ENCODE results near the gene RNASEH2C.
"Not testable (repeated sequence)": the region's sequence is repeated elsewhere in the genome, so short reads cannot be mapped to it uniquely, and the experiment has no call there.

The RNASEH2C gene

DNA sequence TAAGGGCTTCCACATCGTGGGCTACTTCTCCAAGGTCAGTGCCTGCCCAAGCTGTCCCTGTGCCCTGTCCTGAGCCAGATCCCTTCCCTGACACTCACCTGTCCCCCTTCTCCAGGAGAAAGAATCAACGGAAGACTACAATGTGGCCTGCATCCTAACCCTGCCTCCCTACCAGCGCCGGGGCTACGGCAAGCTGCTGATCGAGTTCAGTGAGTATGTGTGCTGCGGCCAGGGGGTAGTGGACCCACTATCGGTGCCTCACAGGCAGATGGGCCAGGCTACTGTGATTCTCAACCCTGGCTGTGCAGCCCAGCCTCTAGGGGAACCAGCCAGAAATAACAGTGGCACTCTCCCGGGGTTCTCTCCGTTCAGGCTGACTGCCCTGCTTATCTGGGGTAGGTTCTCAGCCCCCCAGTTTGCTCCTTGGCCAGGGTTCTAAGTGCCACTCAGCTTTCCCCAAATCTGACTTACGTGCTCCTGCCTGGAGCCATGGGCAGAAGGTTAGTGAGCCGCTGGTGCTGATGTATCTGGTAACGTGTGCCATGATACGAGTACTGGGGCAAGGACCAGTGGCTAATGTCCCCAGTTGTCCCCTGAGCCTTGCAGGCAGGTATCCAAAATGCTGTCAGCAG is 3.7 kb downstream of the RNASEH2C start:
- DNase-seq: no peak

- no peak for DNase-seq
Observed at GRCh38 chr11:65716302-65716701, 4.3 kb downstream of the RNASEH2C start.

- no peak for DNase-seq
Observed at GRCh38 chr11:65714433-65714832, 6.2 kb downstream of the RNASEH2C start.

DNA sequence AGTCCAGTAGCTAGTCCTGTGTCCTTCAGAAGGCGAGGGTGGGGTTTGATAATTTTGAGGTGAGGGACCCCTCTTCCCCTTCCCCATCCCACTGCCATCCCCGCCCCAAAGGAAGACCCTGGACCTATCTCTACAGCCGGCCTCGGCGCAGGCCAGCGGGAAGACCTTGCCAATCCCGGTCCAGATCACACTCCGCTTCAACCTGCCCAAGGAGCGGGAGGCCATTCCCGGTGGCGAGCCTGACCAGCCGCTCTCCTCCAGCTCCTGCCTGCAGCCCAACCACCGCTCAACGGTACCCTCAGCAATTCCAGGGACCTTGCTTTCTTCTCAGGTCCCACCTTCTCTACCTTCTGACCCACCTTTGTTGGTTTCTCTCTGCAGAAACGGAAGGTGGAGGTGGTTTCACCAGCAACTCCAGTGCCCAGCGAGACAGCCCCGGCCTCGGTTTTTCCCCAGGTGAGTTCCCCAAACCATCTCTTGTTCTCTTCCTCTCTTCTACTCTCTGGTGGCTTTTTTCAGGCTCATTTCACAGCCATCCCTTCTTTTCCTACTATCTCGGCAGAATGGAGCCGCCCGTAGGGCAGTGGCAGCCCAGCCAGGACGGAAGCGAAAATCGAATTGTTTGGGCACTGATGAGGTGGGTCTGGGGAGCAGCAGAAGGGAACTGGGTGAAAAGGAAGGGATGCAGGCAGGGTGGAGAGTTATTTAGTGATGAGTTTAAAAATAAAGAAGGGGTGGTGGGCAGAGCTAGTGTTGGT is 7.2 kb downstream of the RNASEH2C start:
- no peak for DNase-seq

- DNase-seq: no peak
Observed at GRCh38 chr11:65712633-65713076, 7.9 kb downstream of the RNASEH2C start.

DNA sequence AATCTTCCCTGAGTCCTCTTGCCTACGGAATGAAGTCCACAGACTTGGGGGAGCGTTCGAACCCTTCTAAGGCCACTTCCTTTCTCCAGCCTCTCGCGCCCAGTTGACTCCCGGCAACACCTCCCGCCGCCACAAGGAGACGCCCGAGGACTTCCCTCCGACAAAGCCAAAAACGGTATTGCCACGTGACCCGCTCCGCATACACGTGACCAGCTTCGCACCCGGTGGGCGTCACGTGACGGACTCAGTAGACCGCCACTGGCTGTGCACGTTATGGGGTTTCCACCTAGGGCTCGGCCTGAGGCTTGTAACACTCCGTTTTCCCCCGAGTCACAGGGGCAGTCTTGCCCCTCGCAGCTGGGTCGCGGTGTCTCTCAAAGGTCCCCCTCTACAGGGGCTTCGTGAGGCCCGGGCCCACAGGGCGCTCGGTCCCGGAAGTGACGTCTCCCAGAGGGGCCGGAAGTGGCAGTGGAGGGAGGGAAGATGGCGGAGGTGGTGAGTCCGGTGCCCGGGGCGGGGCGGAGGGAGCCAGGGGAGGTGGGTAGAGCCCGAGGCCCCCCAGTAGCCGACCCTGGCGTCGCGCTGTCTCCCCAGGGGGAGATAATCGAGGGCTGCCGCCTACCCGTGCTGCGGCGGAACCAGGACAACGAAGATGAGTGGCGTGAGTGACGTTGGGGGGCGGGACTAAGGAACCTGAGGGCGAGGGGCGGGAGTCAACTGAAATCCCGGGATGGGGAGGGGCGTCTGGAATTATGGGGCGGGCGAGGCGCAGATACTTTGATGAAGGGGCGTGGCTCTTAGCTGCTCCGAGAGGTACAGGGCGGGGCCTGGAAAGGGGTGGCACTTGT is 8.6 kb downstream of the RNASEH2C start, which contains the start of gene KAT5:
Gene KAT5 (plus strand): TSS at position 468 of the 848 bp plus-strand sequence. CDS start 16 bp downstream, at position 484.
- DNase-seq: peak; percentile 99

GRCh38 chr11:65710421-65710820 is 10.2 kb downstream of the RNASEH2C start:
- no peak for DNase-seq

DNA sequence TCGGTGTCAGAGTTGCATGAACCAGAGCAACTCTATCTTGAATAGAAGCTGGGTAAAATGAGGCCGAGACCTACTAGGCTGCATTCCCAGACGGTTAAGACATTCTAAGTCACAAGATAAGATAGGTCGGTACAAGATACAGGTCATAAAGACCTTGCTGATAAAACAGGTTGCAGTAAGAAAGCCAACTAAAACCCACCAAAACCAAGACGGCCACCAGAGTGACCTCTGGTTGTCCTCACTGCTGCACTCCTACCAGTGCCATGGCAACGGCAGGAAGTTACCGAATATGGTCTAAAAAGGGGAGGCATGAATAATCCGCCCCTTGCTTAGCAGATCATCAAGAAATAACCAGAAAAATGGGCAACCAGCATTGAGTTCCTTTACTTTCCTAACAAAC is 10.9 kb downstream of the RNASEH2C start:
- DNase-seq: no peak

- DNase-seq: no peak
Observed at GRCh38 chr11:65708451-65708850, 12.1 kb downstream of the RNASEH2C start.

GRCh38 chr11:65707002-65707401 is 13.6 kb downstream of the RNASEH2C start:
- DNase-seq: not testable (repeated sequence)

GRCh38 chr11:65706303-65706763 is 14.3 kb downstream of the RNASEH2C start:
- DNase-seq: peak; percentile 77

DNA sequence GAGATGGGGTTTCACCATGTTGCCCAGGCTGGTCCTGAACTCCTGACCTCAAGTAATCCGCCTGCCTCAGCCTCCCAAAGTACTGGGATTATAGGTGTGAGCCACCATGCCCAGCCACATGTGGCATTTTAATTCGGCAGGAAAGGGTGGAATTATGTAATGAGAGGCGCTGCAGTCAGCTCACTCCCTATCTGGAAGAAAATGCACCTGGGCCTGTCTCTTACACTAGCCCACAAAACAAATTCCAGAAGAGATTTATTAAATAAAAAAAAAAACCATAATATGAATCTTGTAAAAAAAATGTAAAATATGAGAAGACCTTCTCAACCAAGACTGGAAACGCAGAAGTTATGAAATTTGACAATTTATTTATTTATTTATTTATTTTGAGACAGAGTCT is 16.8 kb downstream of the RNASEH2C start:
- no peak for DNase-seq

DNA sequence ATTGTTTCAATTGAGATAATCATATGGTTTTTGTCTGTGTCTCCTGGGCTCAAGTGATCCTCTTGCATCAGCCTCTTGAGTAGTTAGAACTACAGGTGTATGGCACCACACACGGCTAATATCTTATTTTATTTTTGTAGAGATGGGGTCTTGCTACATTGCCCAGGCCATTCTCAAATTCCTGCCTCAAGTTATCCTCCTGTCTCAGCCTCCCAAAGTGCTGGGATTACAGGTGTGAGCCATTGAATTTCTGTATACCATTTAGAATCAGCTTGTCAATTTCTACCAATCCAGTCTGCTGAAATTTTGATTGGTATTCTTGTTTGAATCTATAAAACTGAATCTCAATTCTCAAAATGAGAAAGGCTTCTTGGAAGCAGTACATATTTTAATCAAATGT is 18.9 kb downstream of the RNASEH2C start:
- no peak for DNase-seq

GRCh38 chr11:65700399-65700798 is 20.2 kb downstream of the RNASEH2C start:
- no peak for DNase-seq

DNA sequence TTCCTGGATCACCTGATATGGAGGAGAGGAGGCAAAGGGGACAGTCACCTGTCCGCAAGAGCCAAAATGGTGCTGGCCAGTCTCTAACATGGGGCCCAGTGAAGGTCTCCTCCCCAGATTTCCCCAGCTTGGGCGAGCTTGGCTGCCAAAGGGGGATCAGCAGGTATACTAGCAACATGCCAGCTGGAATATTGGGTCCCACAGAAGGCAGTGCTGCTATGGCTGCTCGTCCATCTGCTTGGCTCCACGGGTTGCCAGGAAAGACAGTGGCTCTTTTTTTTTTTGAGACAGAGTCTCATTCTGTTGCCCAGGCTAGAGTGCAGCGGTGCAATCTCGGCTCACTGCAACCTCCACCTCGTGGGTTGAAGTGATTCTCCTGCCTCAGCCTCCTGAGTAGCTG is 21.3 kb downstream of the RNASEH2C start:
- no peak for DNase-seq

GRCh38 chr11:65698205-65698604 is 22.4 kb downstream of the RNASEH2C start:
- DNase-seq: no peak

- no peak for DNase-seq
Observed at GRCh38 chr11:65696802-65697552, 23.6 kb downstream of the RNASEH2C start.

- no peak for DNase-seq
Observed at GRCh38 chr11:65695459-65696241, 24.9 kb downstream of the RNASEH2C start.

DNA sequence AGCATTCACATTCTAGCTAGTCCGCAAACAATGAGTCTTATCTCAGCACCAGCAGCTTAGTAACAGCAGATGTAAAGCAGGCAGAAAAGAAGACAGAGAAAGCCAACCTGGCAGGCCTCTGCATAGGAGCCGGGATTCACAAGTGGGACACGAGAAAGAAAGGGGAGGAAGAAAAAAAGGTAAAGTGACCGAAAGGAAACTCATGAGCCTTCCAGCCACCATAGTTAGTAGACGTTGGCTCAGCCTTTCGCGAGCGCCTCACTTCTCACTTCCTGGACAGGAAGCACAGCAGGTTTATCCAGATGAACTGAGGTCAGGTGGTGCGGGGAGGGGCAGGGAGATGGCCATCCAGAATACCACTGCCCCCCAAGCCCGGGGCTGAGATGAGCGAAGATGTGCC is 28.2 kb downstream of the RNASEH2C start:
- no peak for DNase-seq

DNA sequence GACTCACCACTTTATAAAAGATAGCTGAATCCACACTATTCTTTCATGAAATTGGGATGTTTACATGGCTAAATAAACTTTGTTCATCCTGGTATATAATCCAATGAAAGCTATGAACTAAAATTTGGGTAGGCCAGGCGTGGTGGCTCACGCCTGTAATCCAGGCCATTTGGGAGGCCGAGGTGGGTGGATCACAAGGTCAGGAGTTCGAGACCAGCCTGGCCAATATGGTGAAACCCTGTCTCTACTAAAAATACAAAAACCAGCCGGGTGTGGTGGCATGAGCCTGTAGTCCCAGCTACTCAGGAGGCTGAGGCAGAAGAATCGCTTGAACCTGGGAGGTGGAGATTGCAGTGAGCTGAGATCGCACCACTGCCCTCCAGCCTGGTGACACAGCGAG is 28.8 kb downstream of the RNASEH2C start:
- DNase-seq: not testable (repeated sequence)

- no peak for DNase-seq
Observed at GRCh38 chr11:65685981-65686380, 34.6 kb downstream of the RNASEH2C start.

GRCh38 chr11:65683480-65683879 is 37.1 kb downstream of the RNASEH2C start:
- not testable (repeated sequence) for DNase-seq

Data from femur (tissue), 1 donor.